ENCODE data around the gene HSF2BP. TPM values are rescaled to one million over a fixed set of nuclear protein-coding genes. Genes with fewer than 3 reads are reported as not detected.

The HSF2BP gene
- total and polyA plus RNA-seq, 9 donors, result 0.58 to 2.9 (median 1.5) TPM

GRCh38 chr21:43626390-43626789 lies 32.9 kb downstream of the HSF2BP start:
- intact Hi-C loops (cut with DNase I), result no loop called here
- Histone ChIP-seq H3K27ac (no peak overlapping the region), H3K4me1 (ENCODE audit: insufficient read depth) (no peaks in the 10 kb centered on the region), H3K4me3 (no peak overlapping the region), H3K9me3 (no peaks in the 10 kb centered on the region), H3K36me3 (no peaks in the 10 kb centered on the region), H3K27me3 (no peaks in the 10 kb centered on the region)
- 11 to 34% (median 25%) methylated on average over 3 of the region's 3 CpGs for WGBS, 3 donors
- no peak for DNase-seq
- TF ChIP-seq CTCF (IDR thresholded peaks at IDR 0.05), result no peak
- TF ChIP-seq POLR2A (IDR thresholded peaks at IDR 0.05), result no peak
- no peak for TF ChIP-seq EP300 (IDR thresholded peaks at IDR 0.05)

GRCh38 chr21:43624339-43624738 lies 34.9 kb downstream of the HSF2BP start:
- Histone ChIP-seq H3K4me3 (no peak overlapping the region), H3K27ac (no peak overlapping the region), H3K36me3 (no peaks in the 10 kb centered on the region), H3K4me1 (ENCODE audit: insufficient read depth) (no peaks in the 10 kb centered on the region), H3K27me3 (no peaks in the 10 kb centered on the region), H3K9me3 (peaks cover 3 to 4% of the 10 kb centered on the region in 2 donors)
- TF ChIP-seq CTCF (IDR thresholded peaks at IDR 0.05) (no peak), EP300 (IDR thresholded peaks at IDR 0.05) (no peak), POLR2A (IDR thresholded peaks at IDR 0.05) (no peak)
- no peak for DNase-seq
- intact Hi-C loops (cut with DNase I), result no loop called here
- WGBS, 3 donors, result 76 to 85% (median 82%) methylated on average over 4 of the region's 4 CpGs

- Histone ChIP-seq H3K4me3 (no peak overlapping the region), H3K36me3 (no peaks in the 10 kb centered on the region), H3K27ac (no peak overlapping the region), H3K4me1 (ENCODE audit: insufficient read depth) (no peaks in the 10 kb centered on the region), H3K9me3 (peaks cover 3 to 4% of the 10 kb centered on the region in 2 donors), H3K27me3 (no peaks in the 10 kb centered on the region)
- intact Hi-C loops (cut with DNase I), result no loop called here
- WGBS, 3 donors, result 96% methylated on average over 2 of the region's 2 CpGs
- TF ChIP-seq EP300 (IDR thresholded peaks at IDR 0.05), result no peak
- TF ChIP-seq POLR2A (IDR thresholded peaks at IDR 0.05), result no peak
- no peak for TF ChIP-seq CTCF (IDR thresholded peaks at IDR 0.05)
- no peak for DNase-seq
These were observed 35.7 kb downstream of the HSF2BP start for GRCh38 chr21:43623588-43623987.

GRCh38 chr21:43622796-43623195 lies 36.5 kb downstream of the HSF2BP start:
- DNase-seq, result no peak
- WGBS, 3 donors, result 85 to 89% (median 86%) methylated on average over 2 of the region's 2 CpGs
- no peak overlapping the region for H3K27ac ChIP-seq
- H3K27me3 ChIP-seq, result no peaks in the 10 kb centered on the region
- no peak overlapping the region for H3K4me3 ChIP-seq
- H3K4me1 ChIP-seq (ENCODE audit: insufficient read depth), result no peaks in the 10 kb centered on the region
- no peak for TF ChIP-seq CTCF (IDR thresholded peaks at IDR 0.05)
- no peak for TF ChIP-seq POLR2A (IDR thresholded peaks at IDR 0.05)
- no peak for TF ChIP-seq EP300 (IDR thresholded peaks at IDR 0.05)
- H3K9me3 ChIP-seq, result peaks cover 3 to 4% of the 10 kb centered on the region in 2 donors
- no peaks in the 10 kb centered on the region for H3K36me3 ChIP-seq
- intact Hi-C loops (cut with DNase I), result no loop called here
